HG03457 (cell line): ENCODE measurements around the gene KLF16.

Experiments used
- ATAC-seq: cut with Tn5 transposase; IDR thresholded peaks from one replicate; pipeline ENCODE4 v1.9.1; 2021; ENCODE audit warnings: moderate number of reproducible peaks; ENCODE audit not compliant: unreplicated experiment

The KLF16 gene

GRCh38 chr19:1826557-1827521 is 36.5 kb downstream of the KLF16 start:
- no peak for ATAC-seq

- no peak for ATAC-seq
Measured at GRCh38 chr19:1825909-1826556, 37.3 kb downstream of the KLF16 start.

DNA sequence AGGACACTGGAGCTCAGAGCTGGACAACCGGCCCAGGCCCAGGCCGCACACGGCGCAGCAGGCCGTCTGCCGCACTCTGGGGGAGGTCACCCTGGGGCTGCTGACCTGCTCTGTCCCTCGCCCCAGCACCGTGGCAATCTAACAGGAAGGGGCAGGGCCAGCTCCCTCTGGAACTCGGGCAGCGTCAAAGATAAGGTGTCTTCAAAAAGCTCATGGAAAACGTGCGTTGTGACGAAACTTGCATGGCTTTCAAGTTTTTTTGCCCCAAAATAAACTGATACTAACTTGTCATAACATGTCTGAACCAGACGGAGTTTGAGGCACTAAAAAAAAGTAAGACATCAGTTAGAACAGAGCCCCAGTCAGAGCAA is 39.1 kb downstream of the KLF16 start:
- no peak for ATAC-seq

DNA sequence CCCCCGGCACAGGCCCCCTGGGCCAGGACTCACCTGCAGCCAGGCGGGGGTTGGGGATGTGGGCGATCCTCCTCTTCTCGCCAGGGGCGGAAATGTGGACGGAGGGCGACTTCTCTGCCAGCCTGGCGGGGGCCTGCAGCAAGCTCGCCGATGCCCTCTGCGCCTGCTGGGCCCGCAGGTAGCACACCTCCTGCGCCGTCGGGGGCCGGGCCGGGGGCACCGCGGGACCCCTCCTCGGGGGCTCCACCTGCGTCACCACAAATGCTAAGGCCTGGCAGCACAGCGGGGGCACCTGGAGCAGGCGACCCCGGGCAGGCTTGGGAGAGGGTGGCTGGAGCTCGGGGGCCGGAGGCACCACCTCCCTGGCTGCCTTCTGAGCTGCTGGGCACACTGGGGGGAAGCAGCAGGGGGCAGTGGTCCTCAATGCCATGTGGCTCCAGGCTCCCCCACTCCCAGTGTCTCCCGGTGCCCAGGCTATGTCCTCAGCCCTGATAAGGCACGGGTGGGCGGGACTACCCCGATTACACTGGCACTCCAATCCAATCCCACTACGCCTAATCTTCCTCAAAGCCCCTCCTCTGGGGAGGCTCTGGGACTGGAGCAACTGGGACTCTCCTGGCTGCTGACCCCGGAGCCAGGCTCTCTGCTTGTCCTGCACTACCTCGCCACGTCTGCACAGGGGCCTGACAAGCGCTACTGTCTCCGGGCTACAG is 39.7 kb downstream of the KLF16 start:
- ATAC-seq, result no peak

GRCh38 chr19:1823020-1823419 is 40.4 kb downstream of the KLF16 start:
- ATAC-seq, result no peak

DNA sequence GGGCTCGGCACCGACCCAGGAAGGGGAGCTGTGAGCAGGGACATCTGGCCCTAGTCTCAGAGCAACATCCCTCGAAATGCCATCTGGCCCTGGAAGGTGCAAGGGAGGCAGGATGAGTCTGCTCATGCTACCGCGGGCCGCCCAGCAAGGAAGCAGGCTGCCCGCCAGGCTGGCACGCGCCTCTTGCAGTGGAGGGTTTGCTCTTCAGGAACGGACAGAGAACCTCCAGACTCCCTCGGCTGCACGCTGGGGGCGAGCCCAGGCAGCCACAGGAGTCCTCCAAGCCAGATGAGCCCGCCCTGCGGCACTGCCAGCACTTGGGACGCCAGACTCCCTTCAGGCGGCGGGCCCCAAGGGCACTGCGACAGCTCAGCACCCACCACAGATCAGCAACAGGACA is 41.2 kb downstream of the KLF16 start:
- no peak for ATAC-seq

DNA sequence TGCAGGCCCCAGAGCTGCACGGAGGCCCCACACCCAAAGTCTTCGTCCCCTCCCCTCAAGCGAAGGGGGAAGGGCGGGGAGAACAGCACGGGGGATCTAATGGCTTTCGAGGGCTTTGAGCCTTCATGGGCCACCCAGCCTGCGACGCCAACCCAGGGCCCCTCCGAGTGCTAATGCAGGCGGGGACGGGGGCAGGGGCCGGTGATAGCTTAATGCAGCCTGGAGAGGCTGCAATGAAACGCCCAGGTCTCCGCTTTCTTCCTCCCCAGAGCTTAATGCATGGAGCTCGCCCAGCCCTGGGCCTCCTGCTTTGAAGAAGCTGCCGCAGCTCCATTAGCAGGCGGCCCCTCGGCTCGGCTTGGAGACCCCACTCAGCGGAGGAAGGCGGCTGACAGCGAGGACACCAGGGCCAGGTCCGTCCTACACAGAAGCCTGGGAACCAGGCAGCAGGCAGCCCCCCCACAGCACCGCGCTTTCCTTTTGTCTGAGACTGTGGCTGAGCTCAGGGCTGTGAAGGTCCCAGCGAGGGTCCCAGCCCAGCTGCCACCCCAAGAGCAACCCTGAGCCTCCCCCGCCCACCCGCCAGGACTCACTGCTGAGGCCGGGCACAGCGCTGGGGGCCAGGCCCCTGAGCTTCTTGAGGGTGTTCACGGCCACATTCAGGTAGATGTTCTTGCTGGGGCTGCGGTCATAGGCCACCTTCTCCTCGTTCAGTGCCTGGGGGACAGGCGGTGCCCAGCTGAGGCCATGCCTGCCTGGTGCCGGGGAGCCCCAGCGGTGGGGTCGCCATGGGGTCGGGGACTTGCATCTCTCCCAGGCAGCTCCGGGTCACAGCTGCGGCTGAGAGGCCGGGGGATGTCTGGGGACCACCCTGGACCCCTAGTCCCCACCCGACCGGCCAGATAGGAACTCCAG is 43.8 kb downstream of the KLF16 start:
- no peak for ATAC-seq

DNA sequence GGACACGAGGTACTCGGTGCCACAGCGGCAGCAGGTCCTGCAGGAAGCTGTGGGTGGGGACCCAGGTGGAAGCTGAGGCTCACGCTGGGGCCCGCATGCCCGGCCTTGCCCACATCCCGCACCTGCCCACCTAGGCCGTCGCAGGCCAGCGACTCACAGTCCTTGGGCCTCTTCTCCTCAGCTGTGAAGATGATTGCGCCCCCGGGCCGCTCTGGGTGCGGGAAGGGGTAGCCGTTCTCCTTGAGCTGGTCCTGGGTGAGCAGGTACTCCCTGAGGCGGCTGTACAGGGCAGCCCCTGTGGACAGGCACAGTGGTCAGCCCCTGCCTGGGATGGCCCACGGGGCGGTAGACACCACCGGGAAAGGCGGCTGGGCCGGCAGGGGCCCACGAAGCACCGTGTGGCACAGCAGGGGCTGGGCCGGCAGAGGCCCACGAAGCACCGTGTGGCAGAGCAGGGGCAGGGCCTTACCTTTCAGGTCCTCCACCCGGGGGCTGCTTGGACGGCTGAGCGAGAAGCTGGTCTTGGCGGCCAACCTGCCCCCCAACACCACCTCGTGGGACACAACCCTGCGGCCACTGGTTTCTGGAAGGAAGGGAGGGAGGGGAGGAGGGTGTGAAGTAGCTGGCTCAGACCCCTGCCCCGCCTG is 44.7 kb downstream of the KLF16 start:
- no peak for ATAC-seq

DNA sequence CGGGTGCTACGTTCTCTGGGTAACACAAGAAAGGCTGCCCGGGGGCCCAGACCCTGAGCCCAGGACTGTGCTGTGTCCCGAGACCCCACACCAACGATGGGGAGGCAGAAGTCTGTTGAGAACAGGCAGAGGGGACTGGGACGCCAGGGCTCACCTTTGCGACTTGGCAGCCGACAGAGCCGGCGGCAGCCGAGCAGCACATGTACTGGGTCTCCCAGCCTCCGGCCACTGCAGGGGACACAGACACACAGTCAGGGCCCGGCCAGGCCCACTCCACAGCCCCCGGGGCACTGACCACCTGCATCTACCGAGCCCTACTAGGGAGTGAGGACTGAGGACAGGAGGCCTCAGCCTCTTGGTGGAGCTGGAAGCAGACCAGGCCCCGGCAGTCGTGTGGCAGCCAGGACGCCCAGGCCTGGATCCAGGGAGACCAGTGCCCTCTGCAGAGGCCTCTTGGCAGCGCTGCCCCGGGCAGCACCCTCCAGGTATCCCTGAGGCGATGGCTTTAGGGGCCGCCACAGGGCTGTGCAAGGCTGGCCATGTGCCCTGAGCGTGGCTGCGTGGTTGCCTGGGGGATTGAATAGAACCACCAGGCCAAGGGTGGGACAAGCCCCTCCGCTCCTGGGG is 45.7 kb downstream of the KLF16 start:
- ATAC-seq, result no peak

DNA sequence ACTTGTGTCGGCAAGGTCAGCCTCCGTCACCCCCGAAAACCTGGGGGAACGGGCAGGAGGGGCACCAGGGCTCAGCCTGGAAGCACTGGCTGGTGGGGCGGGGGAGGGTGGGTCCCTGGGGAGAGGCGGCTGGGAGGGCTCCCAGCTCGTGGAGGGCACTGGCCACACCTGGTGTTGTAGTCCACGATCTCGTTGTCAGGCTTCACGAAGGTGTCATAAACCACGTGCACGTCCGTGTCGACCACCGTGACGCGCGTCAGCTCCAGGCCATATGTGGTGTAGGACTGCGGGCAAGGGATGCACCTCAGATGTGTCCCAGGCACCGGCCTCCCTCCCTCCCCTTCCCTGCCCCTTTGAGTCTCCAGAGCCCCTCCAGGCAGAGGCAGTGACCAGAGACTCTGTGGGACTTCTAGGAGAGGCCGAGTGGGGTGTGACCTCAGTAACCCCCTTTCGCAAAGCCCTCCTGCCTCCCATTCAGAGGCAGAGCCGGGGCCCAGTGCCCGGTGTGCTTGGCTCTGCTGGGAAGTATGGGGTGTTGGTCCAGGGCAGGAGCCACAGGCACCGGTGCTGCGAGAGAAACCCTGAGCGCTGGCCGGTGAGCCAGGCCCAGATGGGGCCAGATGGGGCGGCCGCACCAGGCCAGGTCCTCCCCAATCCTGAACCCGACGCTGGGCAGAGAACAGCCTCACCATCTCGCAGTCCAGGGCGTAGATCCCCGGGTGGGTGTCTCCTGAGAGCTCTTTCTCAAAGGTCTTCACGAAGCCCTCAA is 46.7 kb downstream of the KLF16 start:
- ATAC-seq, result no peak

DNA sequence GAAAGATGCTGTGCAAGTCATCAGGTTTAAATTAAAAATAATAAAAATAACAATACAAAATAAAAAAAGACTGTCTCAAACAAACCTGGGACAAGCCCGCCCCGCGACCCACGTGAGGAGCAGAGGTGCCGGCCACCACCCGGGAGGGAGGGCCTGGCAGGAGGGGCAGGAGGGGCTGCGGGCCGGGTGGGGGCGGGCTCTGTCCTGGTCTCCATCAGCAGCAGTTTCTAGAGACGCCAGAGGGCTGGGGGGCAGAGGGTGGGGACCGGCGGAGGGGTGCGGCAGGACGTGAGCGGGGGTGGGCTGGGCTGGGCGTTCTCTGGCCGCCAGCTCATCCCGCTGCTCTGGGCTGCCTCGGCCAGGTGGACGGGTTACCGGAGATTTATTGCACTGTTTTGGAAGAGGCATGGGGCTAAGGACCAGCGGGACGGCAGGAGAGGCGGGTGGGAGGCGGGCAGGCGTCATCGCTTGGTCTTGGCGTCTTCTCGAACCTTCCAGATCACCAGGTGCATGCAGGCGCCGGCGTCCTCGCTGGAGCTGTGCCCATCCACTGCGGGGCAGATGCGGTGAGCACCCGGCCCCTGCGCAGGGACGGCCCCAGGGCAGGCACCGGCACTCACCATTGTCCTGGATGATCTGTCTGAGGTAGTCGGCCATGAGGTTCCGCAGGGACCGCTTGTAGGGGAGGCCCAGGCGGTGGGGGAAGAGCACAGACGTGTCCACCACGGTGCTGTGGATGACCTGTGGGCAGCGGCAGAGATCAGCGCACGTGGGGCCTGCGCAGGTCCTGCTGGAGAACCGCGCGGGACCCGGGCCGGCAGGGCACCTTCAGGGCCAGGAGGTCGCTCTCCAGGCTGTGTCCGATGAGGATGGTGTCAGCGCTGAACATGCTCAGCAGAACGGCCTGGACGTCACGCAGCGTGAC is 47.5 kb downstream of the KLF16 start:
- ATAC-seq, result no peak

- ATAC-seq, result no peak
Measured at GRCh38 chr19:1814833-1815604, 48.4 kb downstream of the KLF16 start.

GRCh38 chr19:1814391-1814790 is 49.0 kb downstream of the KLF16 start:
- no peak for ATAC-seq

DNA sequence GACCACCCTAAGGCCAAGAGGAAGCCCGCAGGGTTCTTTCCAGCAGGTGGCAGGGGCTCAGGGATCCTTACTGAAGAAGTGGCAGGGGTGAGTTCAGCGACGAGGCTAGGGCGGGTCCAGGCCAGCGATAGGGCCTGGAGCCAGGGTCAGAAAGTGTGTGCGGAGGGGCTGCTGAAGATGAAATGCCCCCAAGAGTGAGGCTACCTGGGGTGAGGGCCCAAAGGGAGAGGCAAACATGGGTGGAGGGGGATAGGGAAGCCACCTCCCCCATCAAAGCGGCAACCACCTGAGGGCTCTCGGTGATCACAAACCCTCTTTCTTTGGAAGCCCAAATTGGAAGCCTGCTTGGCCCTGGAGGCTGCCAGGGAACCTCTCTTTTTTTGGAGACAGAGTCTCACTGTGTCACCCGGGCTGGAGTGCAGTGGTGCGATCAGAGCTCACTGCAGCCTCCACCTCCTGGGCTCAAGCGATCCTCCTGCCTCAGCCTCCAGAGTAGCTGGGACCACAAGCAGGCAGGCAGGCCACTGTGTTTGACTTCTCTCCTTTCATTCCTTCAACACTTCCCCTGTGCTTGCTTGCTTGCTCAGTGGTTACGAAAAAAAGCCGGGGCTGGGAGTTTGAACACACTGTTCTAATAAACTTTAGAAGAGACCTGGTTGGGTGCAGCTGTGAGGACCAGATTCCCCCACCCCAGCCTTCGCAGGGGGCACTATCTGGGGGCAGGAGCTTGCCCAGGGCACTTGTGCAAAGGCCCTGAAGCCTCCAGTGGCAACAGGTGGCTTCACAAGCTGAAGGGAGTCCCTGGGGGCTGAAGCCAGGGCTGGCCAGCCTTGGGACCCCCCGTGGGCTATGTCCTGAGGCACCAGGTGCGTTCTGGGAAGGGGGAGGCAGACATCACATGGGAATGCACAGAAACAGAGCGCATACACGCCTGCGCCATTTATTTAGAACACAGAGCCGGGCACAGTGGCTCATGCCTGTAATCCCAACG is 49.9 kb downstream of the KLF16 start:
- ATAC-seq, result no peak

- ATAC-seq, result peak; percentile 64
Measured at GRCh38 chr19:1812426-1813191, 50.8 kb downstream of the KLF16 start.
